Duodenal mucosa (tissue), 2 donors: ENCODE results near the gene PTPN12.

ENCODE experiments used
- H3K27ac ChIP-seq: one replicate; pipeline ENCODE4 v1.7.0; 2013; ENCODE audit warnings: low read depth, low read length
- H3K27me3 ChIP-seq, 2 donors: one replicate each; pipeline ENCODE4 v1.7.0; 2013; ENCODE audit warnings: low read length in 2 of 2, control low read depth in 1 of 2; ENCODE audit not compliant: insufficient read depth in 2 of 2, control insufficient read depth in 1 of 2
- H3K36me3 ChIP-seq, 2 donors: one replicate each; pipeline ENCODE4 v1.7.0; 2013; ENCODE audit warnings: low read length in 2 of 2, control low read depth in 1 of 2; ENCODE audit not compliant: insufficient read depth in 2 of 2, control insufficient read depth in 1 of 2
- H3K4me1 ChIP-seq, 2 donors: one replicate each; pipeline ENCODE4 v1.7.0; 2013; ENCODE audit warnings: low read length in 2 of 2, control low read depth in 1 of 2; ENCODE audit not compliant: insufficient read depth in 2 of 2, control insufficient read depth in 1 of 2
- H3K4me3 ChIP-seq, 2 donors: one replicate each; pipeline ENCODE4 v1.7.0; 2013; ENCODE audit warnings: low read length in 2 of 2, low read depth in 1 of 2
- H3K9ac ChIP-seq, 2 donors: one replicate each; pipeline ENCODE4 v1.7.0; 2013; ENCODE audit warnings: low read length in 2 of 2, low read depth in 1 of 2
- H3K9me3 ChIP-seq, 2 donors: one replicate each; pipeline ENCODE4 v1.7.0; 2013; ENCODE audit warnings: low read length in 2 of 2, control low read depth in 1 of 2; ENCODE audit not compliant: control insufficient read depth in 1 of 2

Gene PTPN12

DNA sequence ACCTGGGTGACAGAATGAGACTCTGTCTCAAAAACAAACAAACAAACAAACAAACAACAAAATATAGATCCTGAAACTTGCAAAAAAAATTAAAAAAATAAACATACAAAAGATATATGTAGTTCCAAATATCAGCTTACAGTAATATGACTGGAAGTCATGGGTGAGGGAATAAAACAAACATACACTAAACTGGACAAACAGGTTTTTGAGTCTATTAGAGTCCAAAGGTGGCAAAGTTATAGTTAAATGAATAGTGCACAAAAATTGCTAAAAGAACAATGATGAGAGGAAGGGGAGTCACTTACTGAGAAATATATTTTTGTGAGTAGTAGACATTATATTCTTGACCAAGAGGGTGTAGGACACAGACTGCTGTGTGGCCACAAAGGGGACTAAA lies 142.5 kb downstream of the PTPN12 start:
- Histone ChIP-seq H3K27ac (no peak overlapping the region), H3K9me3 (no peaks in the 10 kb centered on the region)

DNA sequence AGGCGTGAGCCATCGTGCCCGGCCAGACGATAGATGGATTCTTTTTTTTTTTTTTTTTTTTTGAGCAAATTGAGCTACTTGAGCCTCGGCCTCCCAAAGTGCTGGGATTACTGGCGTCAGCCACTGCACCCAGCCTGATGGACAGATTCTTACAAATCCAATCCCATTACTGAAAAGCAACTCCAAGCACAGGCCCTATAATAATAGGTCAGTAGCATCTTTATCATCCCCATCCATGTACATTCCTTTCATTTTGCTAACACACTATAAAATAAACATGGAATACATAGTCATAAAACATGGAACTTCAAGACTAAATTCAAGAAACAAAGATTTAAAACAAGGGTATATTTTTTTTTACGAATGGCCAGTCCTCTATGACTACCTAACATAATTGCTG lies 143.2 kb downstream of the PTPN12 start:
- Histone ChIP-seq H3K4me3 (no peak overlapping the region), H3K9ac (no peak overlapping the region), H3K36me3 (peaks cover 0 to 5% of the 10 kb centered on the region in 2 donors), H3K9me3 (no peaks in the 10 kb centered on the region), H3K27me3 (no peaks in the 10 kb centered on the region), H3K27ac (no peak overlapping the region), H3K4me1 (peaks cover 7 to 20% of the 10 kb centered on the region in 2 donors)

More for the DNA sequence above, 142.5 kb downstream of the PTPN12 start:
- Histone ChIP-seq H3K4me3 (no peak overlapping the region), H3K4me1 (peaks cover 9 to 13% of the 10 kb centered on the region in 2 donors), H3K27me3 (no peaks in the 10 kb centered on the region), H3K36me3 (peaks cover 0 to 5% of the 10 kb centered on the region in 2 donors), H3K9ac (no peak overlapping the region)

DNA sequence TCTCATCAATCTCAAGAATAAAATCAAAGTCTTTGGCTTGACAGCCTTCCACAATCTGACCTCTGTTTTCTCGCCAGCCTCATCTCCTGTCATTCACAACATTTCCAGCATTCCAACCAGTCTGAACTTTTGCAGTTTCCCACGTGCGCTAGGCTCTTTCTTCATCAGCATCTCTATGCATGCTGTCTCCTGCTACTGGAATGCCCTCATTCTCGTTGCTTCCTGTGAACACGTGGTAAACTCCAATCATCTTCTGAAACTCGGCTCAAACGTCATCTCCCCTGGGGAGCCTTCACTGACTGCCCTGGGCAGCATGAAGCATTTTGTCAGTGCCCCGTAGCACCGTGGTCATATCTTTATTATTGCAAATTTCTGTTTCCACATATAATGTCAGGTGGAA lies 146.9 kb downstream of the PTPN12 start:
- H3K27ac ChIP-seq, result no peak overlapping the region
- H3K9me3 ChIP-seq, result no peaks in the 10 kb centered on the region
- peaks cover 29 to 50% of the 10 kb centered on the region in 2 donors for H3K4me1 ChIP-seq
- H3K9ac ChIP-seq, result no peak overlapping the region
- peaks cover 0 to 5% of the 10 kb centered on the region in 2 donors for H3K36me3 ChIP-seq
- no peak overlapping the region for H3K4me3 ChIP-seq
- no peaks in the 10 kb centered on the region for H3K27me3 ChIP-seq

DNA sequence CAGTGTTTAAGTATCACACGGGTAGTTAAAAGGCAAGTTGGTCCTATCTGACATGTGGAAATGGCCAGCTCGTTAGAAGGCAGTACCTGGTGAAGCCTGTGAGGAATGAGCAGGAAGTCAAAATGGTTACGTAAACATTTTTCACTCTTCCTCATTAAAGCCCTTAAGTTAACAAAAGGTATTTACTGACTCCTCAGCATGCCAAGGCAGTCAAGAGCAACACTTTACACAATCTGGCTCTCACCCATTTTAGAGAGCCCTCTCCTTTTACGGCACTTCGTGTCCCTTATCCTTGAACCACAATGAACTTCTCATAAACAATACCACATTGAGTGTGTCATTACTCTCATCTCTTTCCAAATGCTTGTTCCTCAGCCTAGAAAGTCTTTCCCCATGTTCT lies 148.1 kb downstream of the PTPN12 start:
- H3K9me3 ChIP-seq, result no peaks in the 10 kb centered on the region
- peaks cover 0 to 5% of the 10 kb centered on the region in 2 donors for H3K36me3 ChIP-seq
- H3K4me3 ChIP-seq, result peak overlapping the region in 1 of 2 donors; percentile 13
- H3K4me1 ChIP-seq, result peaks cover 30 to 45% of the 10 kb centered on the region in 2 donors
- peak overlapping the region in 1 of 2 donors; percentile 44 for H3K9ac ChIP-seq
- H3K27ac ChIP-seq, result peak overlapping the region; percentile 43
- no peaks in the 10 kb centered on the region for H3K27me3 ChIP-seq

DNA sequence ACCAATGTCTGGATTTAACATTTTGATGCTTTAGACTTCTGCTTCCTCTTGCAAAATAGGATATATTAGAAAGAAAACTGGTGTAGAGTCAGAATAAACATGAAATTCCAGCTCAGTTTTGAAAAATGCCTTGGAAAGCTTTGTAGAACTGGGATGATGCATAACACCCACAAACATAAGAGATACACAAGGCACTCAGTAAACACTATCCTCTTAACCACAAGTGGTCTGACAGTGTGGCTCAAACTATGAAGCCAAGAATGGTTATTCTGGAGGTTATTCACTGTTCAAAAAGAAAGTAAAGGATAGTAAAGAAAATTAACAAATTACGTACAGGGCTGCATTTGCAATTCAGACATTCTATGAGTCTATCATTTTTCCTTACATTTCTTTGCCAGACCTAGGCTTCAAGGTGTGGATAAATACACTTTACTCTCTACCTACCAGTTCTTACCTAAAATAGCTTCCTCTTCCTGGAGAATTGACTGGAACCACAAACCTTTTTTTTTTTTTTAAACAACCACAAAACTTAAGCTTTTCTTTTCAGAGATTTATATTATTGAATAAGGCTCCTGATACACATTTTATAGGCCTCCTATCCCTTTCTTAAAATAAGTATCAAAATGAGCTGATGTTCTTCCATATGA lies 150.1 kb downstream of the PTPN12 start:
- no peaks in the 10 kb centered on the region for H3K27me3 ChIP-seq
- peaks cover 4 to 5% of the 10 kb centered on the region in 2 donors for H3K36me3 ChIP-seq
- no peaks in the 10 kb centered on the region for H3K9me3 ChIP-seq
- H3K9ac ChIP-seq, result no peak overlapping the region
- H3K4me3 ChIP-seq, result no peak overlapping the region
- no peak overlapping the region for H3K27ac ChIP-seq
- peaks cover 45 to 52% of the 10 kb centered on the region in 2 donors for H3K4me1 ChIP-seq

DNA sequence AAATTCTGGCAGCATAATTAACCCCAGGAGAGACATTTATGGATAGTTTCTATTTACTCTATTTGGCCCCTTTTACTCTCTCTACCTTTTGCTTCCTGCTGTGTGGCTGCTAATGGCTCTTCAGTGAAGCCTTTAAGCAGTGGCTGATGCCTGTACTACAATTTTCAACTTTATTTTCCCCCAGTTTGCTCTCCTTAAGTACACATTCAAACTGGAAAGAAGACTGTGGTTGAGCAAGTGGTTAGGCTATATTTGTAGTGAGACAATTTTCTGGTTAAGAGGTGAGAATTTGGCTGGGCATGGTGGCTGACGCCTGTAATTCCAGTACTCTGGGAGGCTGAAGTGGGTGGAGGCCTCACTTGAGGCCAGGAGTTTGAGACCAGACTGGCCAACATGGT lies 150.7 kb downstream of the PTPN12 start:
- H3K27me3 ChIP-seq, result no peaks in the 10 kb centered on the region
- no peak overlapping the region for H3K4me3 ChIP-seq
- H3K4me1 ChIP-seq, result peaks cover 45 to 53% of the 10 kb centered on the region in 2 donors
- no peak overlapping the region for H3K27ac ChIP-seq
- H3K36me3 ChIP-seq, result peaks cover 1 to 4% of the 10 kb centered on the region in 2 donors
- no peak overlapping the region for H3K9ac ChIP-seq
- no peaks in the 10 kb centered on the region for H3K9me3 ChIP-seq
